H9 (cell line): Measurements from ENCODE around the gene SH2D2A. TPM values are rescaled to one million over a fixed set of nuclear protein-coding genes. Genes with fewer than 3 reads are reported as not detected.

Source experiments
- DNase-seq: peaks from one replicate; pipeline ENCODE4 v3.0.0-alpha.2; 2017
- H2AFZ ChIP-seq: one replicate; pipeline ENCODE4 v1.6.1; 2013; ENCODE audit warnings: mild to moderate bottlenecking, low read length, control low read depth, moderate library complexity
- H2AK5ac ChIP-seq: 2 replicates; pipeline ENCODE4 v1.6.1; 2013; ENCODE audit warnings: low read length, control low read depth, mixed read lengths; ENCODE audit not compliant: insufficient read length
- H2BK120ac ChIP-seq: one replicate; pipeline ENCODE4 v1.6.1; 2013; ENCODE audit warnings: low read depth, mild to moderate bottlenecking, low read length, control low read depth, inconsistent platforms; ENCODE audit not compliant: poor library complexity, severe bottlenecking
- H2BK12ac ChIP-seq: 2 replicates; pipeline ENCODE4 v1.6.1; 2013; ENCODE audit warnings: low read length, control low read depth, mixed read lengths, low read depth; ENCODE audit not compliant: insufficient read length
- H2BK15ac ChIP-seq: 2 replicates; pipeline ENCODE4 v1.6.1; 2013; ENCODE audit warnings: low read depth, low read length, control low read depth
- H2BK20ac ChIP-seq: one replicate; pipeline ENCODE4 v1.6.1; 2013; ENCODE audit warnings: low read depth, mild to moderate bottlenecking, low read length, control low read depth, inconsistent platforms; ENCODE audit not compliant: poor library complexity, severe bottlenecking
- H2BK5ac ChIP-seq: 2 replicates; pipeline ENCODE4 v1.6.1; 2013; ENCODE audit warnings: low read length, control low read depth, mixed read lengths; ENCODE audit not compliant: insufficient read length
- H3K14ac ChIP-seq: 2 replicates; pipeline ENCODE4 v1.6.1; 2013; ENCODE audit warnings: low read length, control low read depth; ENCODE audit not compliant: insufficient read depth
- H3K18ac ChIP-seq: 2 replicates; pipeline ENCODE4 v1.6.1; 2013; ENCODE audit warnings: low read depth, mild to moderate bottlenecking, mixed read lengths, low read length, control low read depth; ENCODE audit not compliant: insufficient read length
- H3K23ac ChIP-seq: 2 replicates; pipeline ENCODE4 v1.6.1; 2013; ENCODE audit warnings: low read length, control low read depth, mixed read lengths, low read depth; ENCODE audit not compliant: insufficient read length
- H3K23me2 ChIP-seq: 2 replicates; pipeline ENCODE4 v1.6.1; 2013; ENCODE audit warnings: low read depth, mild to moderate bottlenecking, mixed read lengths, low read length, control low read depth; ENCODE audit not compliant: insufficient read length, poor library complexity, severe bottlenecking
- H3K27ac ChIP-seq: 2 replicates; pipeline ENCODE4 v1.5.1; 2013; ENCODE audit warnings: low read length, control low read depth, mixed read lengths, low read depth; ENCODE audit not compliant: insufficient read length
- H3K27me3 ChIP-seq: 2 replicates; pipeline ENCODE4 v1.6.1; 2013; ENCODE audit warnings: low read length, control low read depth, inconsistent platforms; ENCODE audit not compliant: insufficient read depth
- H3K4ac ChIP-seq: 2 replicates; pipeline ENCODE4 v1.6.1; 2013; ENCODE audit warnings: low read depth, mild to moderate bottlenecking, control low read depth, inconsistent platforms, low read length, moderate library complexity
- H3K4me1 ChIP-seq: 2 replicates; pipeline ENCODE4 v1.6.1; 2013; ENCODE audit warnings: low read length, control low read depth, inconsistent platforms; ENCODE audit not compliant: insufficient read depth
- H3K4me2 ChIP-seq: 2 replicates; pipeline ENCODE4 v1.6.1; 2013; ENCODE audit warnings: low read length, control low read depth, mixed read lengths; ENCODE audit not compliant: insufficient read length, insufficient read depth
- H3K56ac ChIP-seq: 2 replicates; pipeline ENCODE4 v1.6.1; 2013; ENCODE audit warnings: low read depth, mild to moderate bottlenecking, mixed read lengths, low read length, control low read depth; ENCODE audit not compliant: insufficient read length
- H3K79me1 ChIP-seq: 2 replicates; pipeline ENCODE4 v1.6.1; 2013; ENCODE audit warnings: low read depth, mild to moderate bottlenecking, moderate library complexity, low read length, control low read depth, inconsistent platforms; ENCODE audit not compliant: insufficient read depth, poor library complexity, severe bottlenecking
- H3K79me2 ChIP-seq: 2 replicates; pipeline ENCODE4 v1.6.1; 2013; ENCODE audit warnings: low read length, control low read depth, inconsistent platforms; ENCODE audit not compliant: insufficient read depth
- H3K9ac ChIP-seq: 2 replicates; pipeline ENCODE4 v1.6.1; 2013; ENCODE audit warnings: low read length, control low read depth, mixed read lengths; ENCODE audit not compliant: insufficient read length; ENCODE audit errors: extremely low read depth
- H3K9me3 ChIP-seq: one replicate; pipeline ENCODE4 v1.6.1; 2013; ENCODE audit warnings: low read depth, low read length, inconsistent platforms; ENCODE audit not compliant: control insufficient read depth
- H3T11ph ChIP-seq: one replicate; pipeline ENCODE4 v1.6.1; 2013; ENCODE audit warnings: mild to moderate bottlenecking, low read length, control low read depth, inconsistent platforms
- H4K20me1 ChIP-seq: one replicate; pipeline ENCODE4 v1.6.1; 2013; ENCODE audit not compliant: control insufficient read depth, insufficient read length, insufficient read depth
- H4K5ac ChIP-seq: 2 replicates; pipeline ENCODE4 v1.6.1; 2013; ENCODE audit warnings: low read depth, mild to moderate bottlenecking, mixed read lengths, low read length, control low read depth; ENCODE audit not compliant: insufficient read length
- H4K8ac ChIP-seq: replicated peaks from 2 replicates; pipeline ENCODE4 v1.6.1; 2013; ENCODE audit warnings: low read length, control low read depth, mixed read lengths, low read depth; ENCODE audit not compliant: insufficient read length
- H4K91ac ChIP-seq: 2 replicates; pipeline ENCODE4 v1.6.1; 2013; ENCODE audit warnings: low read depth, mild to moderate bottlenecking, moderate library complexity, mixed read lengths, low read length, control low read depth; ENCODE audit not compliant: insufficient read length
- H3K27ac Mint-ChIP-seq, 3 experiments: 2 replicates in 2 of 3; 3 replicates in 1 of 3; pipeline ENCODE4 v1.8.0; 2020 to 2021; ENCODE audit warnings: mixed read lengths in 3 of 3, mild to moderate bottlenecking in 1 of 3, moderate library complexity in 1 of 3
- H3K27me3 Mint-ChIP-seq: 2 replicates; pipeline ENCODE4 v1.8.0; 2021; ENCODE audit warnings: low read depth, mild to moderate bottlenecking, moderate library complexity, mixed read lengths
- H3K36me3 Mint-ChIP-seq, 3 experiments: 2 replicates in 2 of 3; 3 replicates in 1 of 3; pipeline ENCODE4 v1.8.0; 2020 to 2021; ENCODE audit warnings: low read depth in 3 of 3, mixed read lengths in 3 of 3; ENCODE audit not compliant: insufficient read depth in 1 of 3
- H3K4me1 Mint-ChIP-seq, 2 experiments: 2 replicates each; pipeline ENCODE4 v1.8.0; 2020; ENCODE audit warnings: mixed read lengths in 2 of 2
- H3K4me3 Mint-ChIP-seq, 2 experiments: 2 replicates in 1 of 2; 3 replicates in 1 of 2; pipeline ENCODE4 v1.8.0; 2020 to 2021; ENCODE audit warnings: mild to moderate bottlenecking in 2 of 2, mixed read lengths in 2 of 2, moderate library complexity in 1 of 2
- H3K9me3 Mint-ChIP-seq, 2 experiments: 2 replicates in 1 of 2; 3 replicates in 1 of 2; pipeline ENCODE4 v1.8.0; 2020; ENCODE audit warnings: mild to moderate bottlenecking in 2 of 2, mixed read lengths in 2 of 2, moderate library complexity in 1 of 2
- WGBS: extraction: QIAGEN DNeasy Blood & Tissue Kit; methylation state at CpG from one replicate; pipeline ENCODE4 v1.1.7; 2013; ENCODE audit warnings: missing lambda C conversion rate, low lambda C conversion rate, mixed read lengths; ENCODE audit not compliant: insufficient read length; ENCODE audit errors: extremely low coverage; 5-methylcytosine and 5-hydroxymethylcytosine counted together
- total RNA-seq: library from RNA; stranded (reverse); gene quantifications from 2 replicates; pipeline ENCODE4 v1.2.1, GENCODE V29; 2021
- TF ChIP-seq, protein P1 (sequence below): fragments of 200-600 bp; sonication (generic); conservative IDR thresholded peaks from 3 replicates; pipeline ENCODE4 v1.8.0; 2021; ENCODE audit warnings: antibody characterized with exemption, mild to moderate bottlenecking

SH2D2A gene
- total RNA-seq, 1 experiment from 2014 or later, result 2.0 TPM

DNA sequence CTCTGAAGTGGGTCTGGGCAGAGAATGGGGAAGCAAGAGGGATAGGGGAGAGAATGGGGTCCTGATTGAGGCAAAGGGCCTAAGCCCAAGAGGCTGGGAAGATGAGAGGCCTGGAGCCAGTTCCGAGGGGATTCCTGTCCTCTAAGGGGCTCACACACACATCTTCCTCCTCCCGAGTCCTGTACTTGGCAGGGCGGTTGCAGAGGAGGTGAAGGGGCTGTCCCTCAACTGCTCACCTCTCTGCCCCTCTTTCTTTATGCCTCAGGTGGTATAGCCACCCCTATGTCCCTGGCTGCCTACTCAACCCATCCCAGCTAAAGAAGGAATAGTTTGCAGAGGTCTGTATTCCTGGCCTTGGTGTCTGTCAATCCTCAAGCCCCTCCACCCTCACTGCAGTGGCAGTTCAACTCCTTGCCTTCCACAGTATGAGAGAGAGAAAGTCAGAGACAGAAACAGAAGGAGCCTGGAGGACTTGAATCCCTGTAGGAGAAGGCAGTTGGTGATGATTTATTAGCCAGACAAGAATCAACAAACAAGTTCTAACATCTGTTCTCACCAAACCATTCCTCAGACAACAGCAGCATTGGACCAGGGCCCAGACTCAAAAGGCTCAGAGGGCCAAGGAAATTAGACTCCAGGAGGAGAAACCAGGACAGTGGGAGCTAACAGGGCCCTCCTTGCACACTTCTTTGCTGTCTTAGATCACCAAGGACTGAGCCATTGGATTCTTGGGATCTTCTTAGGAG is 10.7 kb downstream of the SH2D2A start:
- Histone ChIP-seq H3K27ac (no peak overlapping the region), H3K4me2 (no peak overlapping the region), H3K79me2 (no peaks in the 10 kb centered on the region), H3K23ac (no peak overlapping the region), H2BK20ac (no peak overlapping the region), H4K91ac (no peak overlapping the region), H3K9me3 (no peaks in the 10 kb centered on the region), H4K5ac (no peak overlapping the region), H2AK5ac (no peak overlapping the region), H2AFZ (no peak overlapping the region), H3K4me1 (no peaks in the 10 kb centered on the region; the same call in 1 of the 2 replicates), H4K8ac (no peak overlapping the region), H3T11ph (no peak overlapping the region), H3K9ac (no peak overlapping the region), H3K18ac (no peak overlapping the region), H2BK5ac (no peak overlapping the region), H4K20me1 (no peaks in the 10 kb centered on the region), H3K23me2 (no peaks in the 10 kb centered on the region), H2BK12ac (no peak overlapping the region), H3K4ac (no peak overlapping the region), H3K79me1 (no peaks in the 10 kb centered on the region), H3K56ac (no peak overlapping the region), H3K27me3 (no peaks in the 10 kb centered on the region; the same call in 1 of the 2 replicates), H2BK15ac (no peak overlapping the region), H3K14ac (no peak overlapping the region), H2BK120ac (no peak overlapping the region)
- peaks cover 2 to 20% of the 10 kb centered on the region in 2 experiments for H3K4me1 Mint-ChIP-seq
- DNase-seq, result no peak
- peaks cover 5% of the 10 kb centered on the region for H3K27me3 Mint-ChIP-seq
- no CpG with 5 or more reads among the region's 3 CpGs for WGBS
- H3K27ac Mint-ChIP-seq, result no peak overlapping the region
- H3K9me3 Mint-ChIP-seq, result no peaks in the 10 kb centered on the region
- no peak overlapping the region for H3K4me3 Mint-ChIP-seq
- TF ChIP-seq, protein P1, sequence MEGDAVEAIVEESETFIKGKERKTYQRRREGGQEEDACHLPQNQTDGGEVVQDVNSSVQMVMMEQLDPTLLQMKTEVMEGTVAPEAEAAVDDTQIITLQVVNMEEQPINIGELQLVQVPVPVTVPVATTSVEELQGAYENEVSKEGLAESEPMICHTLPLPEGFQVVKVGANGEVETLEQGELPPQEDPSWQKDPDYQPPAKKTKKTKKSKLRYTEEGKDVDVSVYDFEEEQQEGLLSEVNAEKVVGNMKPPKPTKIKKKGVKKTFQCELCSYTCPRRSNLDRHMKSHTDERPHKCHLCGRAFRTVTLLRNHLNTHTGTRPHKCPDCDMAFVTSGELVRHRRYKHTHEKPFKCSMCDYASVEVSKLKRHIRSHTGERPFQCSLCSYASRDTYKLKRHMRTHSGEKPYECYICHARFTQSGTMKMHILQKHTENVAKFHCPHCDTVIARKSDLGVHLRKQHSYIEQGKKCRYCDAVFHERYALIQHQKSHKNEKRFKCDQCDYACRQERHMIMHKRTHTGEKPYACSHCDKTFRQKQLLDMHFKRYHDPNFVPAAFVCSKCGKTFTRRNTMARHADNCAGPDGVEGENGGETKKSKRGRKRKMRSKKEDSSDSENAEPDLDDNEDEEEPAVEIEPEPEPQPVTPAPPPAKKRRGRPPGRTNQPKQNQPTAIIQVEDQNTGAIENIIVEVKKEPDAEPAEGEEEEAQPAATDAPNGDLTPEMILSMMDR, result no peak
- peaks cover 0 to 12% (median 4%) of the 10 kb centered on the region in 3 experiments; a peak in 5 of 7 replicates for H3K36me3 Mint-ChIP-seq
